HepG2 (cell line): ENCODE results near the gene EXOC3. TPM values are rescaled to one million over a fixed set of nuclear protein-coding genes. Genes with fewer than 3 reads are reported as not detected.

Source experiments
- ATAC-seq: fragments of 200-7000 bp; cut with Tn5 transposase; 3 replicates; pipeline ENCODE4 v1.9.1; 2020; ENCODE audit warnings: mild to moderate bottlenecking, moderate library complexity
- BruUV-seq: library from RNA; stranded (reverse); fragments of 400-500 nt; replicated peaks from 2 replicates; lab custom pipeline; 2021; lab: Mats Ljungman, UMichigan
- CTCF ChIA-PET: fragments of 300-600 bp; formaldehyde crosslinking; extraction: SDS; loops from one replicate; lab custom pipeline; 2021; ENCODE audit warnings: low total read pairs, inconsistent platforms, low intra/inter-chr PET ratio; lab: Yijun Ruan, JAX
- POLR2A ChIA-PET: fragments of 350-600 bp; sonication (Branson Sonifier 250); formaldehyde crosslinking; loops from one replicate; lab custom pipeline; 2020; ENCODE audit warnings: antibody characterized with exemption, inconsistent platforms; lab: Yijun Ruan, JAX
- DNase-seq: peaks from one replicate; pipeline ENCODE4 v3.0.0-alpha.2; 2015; ENCODE audit warnings: low spot score
- FAIRE-seq: peaks from 3 replicates; lab custom pipeline; 2011; peaks lifted over from hg19 to GRCh38; lab: Jason Lieb, UNC
- H2AFZ ChIP-seq: one replicate; pipeline ENCODE4 v1.6.1; 2011; ENCODE audit warnings: low read length, inconsistent platforms
- H3K27ac ChIP-seq: fragments of 300-600 bp; 3 replicates; pipeline ENCODE4 v1.8.0; 2011; ENCODE audit warnings: mixed run types, mild to moderate bottlenecking, mixed read lengths, low read length, inconsistent platforms; ENCODE audit not compliant: insufficient read depth; ENCODE audit errors: extremely low read length
- H3K27me3 ChIP-seq, 2 experiments: fragments of 200-600 bp in 1 of 2; 2 replicates in 1 of 2; 3 replicates in 1 of 2; pipeline versions ENCODE4 v1.6.0 to v1.8.0; 2011; ENCODE audit warnings: low read length in 2 of 2, mild to moderate bottlenecking in 2 of 2, moderate library complexity in 2 of 2, inconsistent platforms in 1 of 2; ENCODE audit not compliant: insufficient read depth in 2 of 2, control insufficient read depth in 1 of 2
- H3K36me3 ChIP-seq, 2 experiments: fragments of 200-600 bp in 1 of 2; replicated peaks in 1 of 2; 2 replicates in 1 of 2; 3 replicates in 1 of 2; pipeline versions ENCODE4 v1.5.1 to v1.8.0; 2011; ENCODE audit warnings: low read length in 2 of 2, inconsistent platforms in 1 of 2; ENCODE audit not compliant: insufficient read depth in 2 of 2, control insufficient read depth in 1 of 2
- H3K4me1 ChIP-seq: 2 replicates; pipeline ENCODE4 v1.5.1; 2012; ENCODE audit warnings: low read length, inconsistent platforms; ENCODE audit not compliant: insufficient read depth
- H3K4me2 ChIP-seq: 2 replicates; pipeline ENCODE4 v1.6.0; 2011; ENCODE audit warnings: low read depth, low read length, inconsistent platforms
- H3K4me3 ChIP-seq, 3 experiments: fragments of 200-600 bp in 1 of 3; sonication (generic), shearing (Covaris generic) in 1 of 3; replicated peaks in 1 of 3; 2 replicates each; pipeline ENCODE4 v1.5.1; 2011 to 2016; ENCODE audit warnings: low read length in 3 of 3, inconsistent platforms in 2 of 3, low read depth in 2 of 3, mild to moderate bottlenecking in 2 of 3, control low read depth in 1 of 3, mixed read lengths in 1 of 3; ENCODE audit not compliant: insufficient read depth in 1 of 3
- H3K79me2 ChIP-seq: one replicate; pipeline ENCODE4 v1.6.1; 2011; ENCODE audit warnings: low read length, inconsistent platforms; ENCODE audit not compliant: insufficient read depth
- H3K9ac ChIP-seq: 2 replicates; pipeline ENCODE4 v1.6.0; 2011; ENCODE audit warnings: mild to moderate bottlenecking, low read depth, low read length, inconsistent platforms; ENCODE audit not compliant: insufficient read depth
- H3K9me3 ChIP-seq: 2 replicates; pipeline ENCODE4 v1.5.1; 2012; ENCODE audit warnings: mild to moderate bottlenecking, low read length
- H4K20me1 ChIP-seq: 2 replicates; pipeline ENCODE4 v1.6.0; 2011; ENCODE audit warnings: inconsistent platforms, mild to moderate bottlenecking, low read length, moderate library complexity; ENCODE audit not compliant: insufficient read depth
- ARID3A ChIP-seq: IDR thresholded peaks from 2 replicates; pipeline ENCODE4 v1.6.1; 2012; ENCODE audit warnings: low read depth, low read length, improper control_type of control experiment
- FOXO4 ChIP-seq: sonication (generic); formaldehyde crosslinking; conservative IDR thresholded peaks from 2 replicates; pipeline ENCODE4 v1.8.1; 2023; ENCODE audit warnings: missing genetic modification reagents
- MAFG ChIP-seq: sonication (generic); formaldehyde crosslinking; IDR thresholded peaks from 2 replicates; pipeline ENCODE4 v1.5.1; 2020; ENCODE audit warnings: mild to moderate bottlenecking, missing genetic modification reagents
- NCOA5 ChIP-seq: sonication (generic); formaldehyde crosslinking; IDR thresholded peaks from 2 replicates; pipeline ENCODE4 v1.4.0; 2020; ENCODE audit warnings: missing genetic modification reagents
- NFATC3 ChIP-seq: sonication (generic); formaldehyde crosslinking; IDR thresholded peaks from 2 replicates; pipeline ENCODE4 v1.5.1; 2020; ENCODE audit warnings: mild to moderate bottlenecking, missing genetic modification reagents
- NFIC ChIP-seq: IDR thresholded peaks from 2 replicates; pipeline ENCODE4 v1.6.1; 2012; ENCODE audit warnings: mild to moderate bottlenecking, low read length, inconsistent platforms
- NRL ChIP-seq: sonication (generic); formaldehyde crosslinking; IDR thresholded peaks from 2 replicates; pipeline ENCODE4 v1.5.0; 2020; ENCODE audit warnings: missing genetic modification reagents, mild to moderate bottlenecking, moderate library complexity, borderline replicate concordance
- PRDM15 ChIP-seq: sonication (generic); formaldehyde crosslinking; IDR thresholded peaks from 2 replicates; pipeline ENCODE4 v1.4.0; 2020; ENCODE audit warnings: missing genetic modification reagents
- RORA ChIP-seq: sonication (generic); formaldehyde crosslinking; IDR thresholded peaks from 2 replicates; pipeline ENCODE4 v1.5.0; 2020; ENCODE audit warnings: mild to moderate bottlenecking, missing genetic modification reagents, moderate library complexity
- TBX2 ChIP-seq: sonication (generic); formaldehyde crosslinking; IDR thresholded peaks from 2 replicates; pipeline ENCODE4 v1.5.0; 2020; ENCODE audit warnings: missing genetic modification reagents, mild to moderate bottlenecking, borderline replicate concordance
- ZMAT3 ChIP-seq: sonication (generic); formaldehyde crosslinking; conservative IDR thresholded peaks from 2 replicates; pipeline ENCODE4 v1.7.0; 2021; ENCODE audit warnings: missing genetic modification reagents
- ZNF333 ChIP-seq: sonication (generic); formaldehyde crosslinking; IDR thresholded peaks from 2 replicates; pipeline ENCODE4 v1.4.0; 2020; ENCODE audit warnings: mild to moderate bottlenecking, missing genetic modification reagents, borderline replicate concordance
- ZNF746 ChIP-seq: sonication (generic); formaldehyde crosslinking; IDR thresholded peaks from 2 replicates; pipeline ENCODE4 v1.8.0; 2022; ENCODE audit warnings: mild to moderate bottlenecking, missing genetic modification reagents
- ZNF816 ChIP-seq: sonication (generic); formaldehyde crosslinking; IDR thresholded peaks from 2 replicates; pipeline ENCODE4 v1.8.0; 2022; ENCODE audit warnings: missing genetic modification reagents, mild to moderate bottlenecking, borderline replicate concordance
- WGBS: methylation state at CpG from one replicate; pipeline ENCODE4 v1.1.6; 2017; ENCODE audit warnings: low lambda C conversion rate; 5-methylcytosine and 5-hydroxymethylcytosine counted together
- in situ Hi-C: cut with HindIII; loops from 2 replicates; pipeline ENCODE4 v1.10.0; 2017; ENCODE audit warnings: low pct_unique_long_range_greater_than_20kb; ENCODE audit not compliant: extremely low pct_ligation_motif_present
- intact Hi-C: fragments of 100-400 bp; cut with micrococcal nuclease; formaldehyde crosslinking; loops from one replicate; pipeline ENCODE4 v1.10.0; 2022; ENCODE audit not compliant: unreplicated experiment
- polyA plus RNA-seq, 8 experiments: library from polyadenylated mRNA; depleted of rRNA in 3 of 8; stranded (reverse) in 7 of 8; unstranded in 1 of 8; fragments of >200 nt; fragmentation: Illumina TruSeq in 4 of 8; extraction: Trizol in 4 of 8; gene quantifications; 2 replicates each; pipeline versions ENCODE4 v1.2.1 to v1.2.3, GENCODE V29; 2011 to 2016; ENCODE audit warnings: low read depth in 4 of 8, missing spikeins in 1 of 8, mixed read lengths in 1 of 8; ENCODE audit not compliant: insufficient read depth in 1 of 8
- total RNA-seq, 5 experiments: library from RNA; depleted of rRNA; stranded (reverse); fragments of >200 nt; fragmentation: Illumina TruSeq; extraction: Trizol; gene quantifications; 2 replicates each; pipeline ENCODE4 v1.2.3, GENCODE V29; 2016; ENCODE audit warnings: low read depth in 1 of 5

The EXOC3 gene
- total and polyA plus RNA-seq, 2 of the 13 experiments (the other 11 are each of a cell fraction or from before 2014, with no cell fraction given) = 9.2 to 20.5 TPM

- TF ChIP-seq PRDM15 (CRISPR knock-in tag) = no peak
- TF ChIP-seq RORA (CRISPR knock-in tag) = no peak
- no peak for TF ChIP-seq ARID3A
These were observed 15.8 kb downstream of the EXOC3 start (continued) for GRCh38 chr5:458547-459353.

- Histone ChIP-seq H3K4me1 (no peaks in the 10 kb centered on the region), H3K27me3 (no peaks in the 10 kb centered on the region), H3K4me3 (no peak overlapping the region), H2AFZ (no peak overlapping the region), H4K20me1 (0 out of 2 replicates have a peak, but pooled peaks cover 3% of the 10 kb centered on the region), H3K4me2 (no peak overlapping the region), H3K9ac (no peak overlapping the region), H3K9me3 (no peaks in the 10 kb centered on the region), H3K79me2 (no peaks in the 10 kb centered on the region), H3K36me3 (peaks cover 23 to 60% of the 10 kb centered on the region in 2 experiments; a peak in 4 of 5 replicates), H3K27ac (no peak overlapping the region)
- ATAC-seq (no peak), DNase-seq (no peak), FAIRE-seq (no peak)
- intact Hi-C loops = no loop called here
- 97% methylated on average over 24 of the region's 24 CpGs for WGBS
- CTCF ChIA-PET = no interaction called here
- POLR2A ChIA-PET = no interaction called here
- in situ Hi-C loops = no loop called here
- BruUV-seq = no TSS peak
- TF ChIP-seq NRL (CRISPR knock-in tag) (no peak), NFIC (no peak), NCOA5 (no peak), MAFG (CRISPR knock-in tag) (no peak), ZNF333 (no peak), ZMAT3 (no peak), TBX2 (CRISPR knock-in tag) (no peak), FOXO4 (CRISPR knock-in tag) (no peak), ZNF746 (CRISPR knock-in tag) (no peak), NFATC3 (CRISPR knock-in tag) (no peak), ZNF816 (no peak)
These were observed 16.7 kb downstream of the EXOC3 start for GRCh38 chr5:459562-460272.
